HCT116 (cell line): ENCODE results near the gene CASK. TPM values are rescaled to one million over a fixed set of nuclear protein-coding genes. Genes with fewer than 3 reads are reported as not detected.

ENCODE experiments used
- ATAC-seq: fragments of 200-7000 bp; cut with Tn5 transposase; 2 replicates; pipeline ENCODE4 v1.9.1; 2020; ENCODE audit warnings: mild to moderate bottlenecking, moderate library complexity
- BruUV-seq: library from RNA; stranded (reverse); fragments of 400-500 nt; replicated peaks from 2 replicates; lab custom pipeline; 2021; lab: Mats Ljungman, UMichigan
- CTCF ChIA-PET: fragments of 300-600 bp; sonication (Branson Sonifier 250); formaldehyde crosslinking; loops from one replicate; lab custom pipeline; 2021; ENCODE audit warnings: antibody characterized with exemption; lab: Charles Lee
- POLR2A ChIA-PET: fragments of 300-600, 350-600 bp; sonication (Branson Sonifier 250); formaldehyde crosslinking; loops from one replicate; lab custom pipeline; 2021; ENCODE audit warnings: antibody characterized with exemption; lab: Charles Lee
- RAD21 ChIA-PET, 2 experiments: fragments of 300-600 bp; sonication (Branson Sonifier 250); formaldehyde crosslinking; loops; one replicate each; lab custom pipeline; 2023; ENCODE audit warnings: low total read pairs in 2 of 2; ENCODE audit not compliant: uncharacterized antibody in 2 of 2, unreplicated experiment in 2 of 2, low non-redundant PET in 1 of 2; lab: Charles Lee
- DNase-seq: peaks from one replicate; pipeline ENCODE4 v3.0.0-alpha.2; 2010; ENCODE audit warnings: low read depth, low spot score
- H2AFZ ChIP-seq: fragments of 200-600 bp; shearing (Covaris generic), sonication (generic); 2 replicates; pipeline ENCODE4 v1.6.1; 2017; ENCODE audit warnings: low read depth, mixed run types, mixed read lengths, antibody characterized with exemption, low read length; ENCODE audit not compliant: poor library complexity, severe bottlenecking
- H3K27ac ChIP-seq: 2 replicates; pipeline ENCODE4 v1.5.1; 2012; ENCODE audit warnings: low read depth, low read length
- H3K27me3 ChIP-seq: fragments of 200-600 bp; sonication (generic); 2 replicates; pipeline ENCODE4 v1.6.1; 2016; ENCODE audit warnings: mixed run types, low read length, mixed read lengths; ENCODE audit not compliant: insufficient read depth
- H3K36me3 ChIP-seq, 2 experiments: fragments of 200-500 bp in 1 of 2; fragments of 200-600 bp in 1 of 2; sonication (Bioruptor generic) in 1 of 2; sonication (generic) in 1 of 2; 2 replicates each; pipeline versions ENCODE4 v1.5.1 to v1.6.1; 2014 to 2016; ENCODE audit warnings: low read length in 2 of 2, inconsistent platforms in 1 of 2, mixed read lengths in 1 of 2, mixed run types in 1 of 2; ENCODE audit not compliant: insufficient read depth in 2 of 2, control insufficient read depth in 1 of 2
- H3K4me1 ChIP-seq, 2 experiments: fragments of 200-600 bp in 1 of 2; sonication (generic) in 1 of 2; 2 replicates each; pipeline versions ENCODE4 v1.5.1 to v1.6.1; 2012 to 2017; ENCODE audit warnings: low read length in 2 of 2, inconsistent platforms in 1 of 2, mild to moderate bottlenecking in 1 of 2, mixed read lengths in 1 of 2, mixed run types in 1 of 2, moderate library complexity in 1 of 2; ENCODE audit not compliant: insufficient read depth in 2 of 2, control insufficient read depth in 1 of 2
- H3K4me2 ChIP-seq: fragments of 200-600 bp; sonication (generic); 2 replicates; pipeline ENCODE4 v1.6.1; 2017; ENCODE audit warnings: mixed run types, low read length, mixed read lengths
- H3K4me3 ChIP-seq, 2 experiments: fragments of 200-600 bp in 1 of 2; sonication (generic) in 1 of 2; replicated peaks in 1 of 2; 2 replicates each; pipeline ENCODE4 v1.5.1; 2011 to 2016; ENCODE audit warnings: low read length in 2 of 2, control low read depth in 1 of 2, low read depth in 1 of 2, mild to moderate bottlenecking in 1 of 2, mixed read lengths in 1 of 2, mixed run types in 1 of 2
- H3K79me2 ChIP-seq: fragments of 200-600 bp; sonication (generic); 2 replicates; pipeline ENCODE4 v1.6.1; 2017; ENCODE audit warnings: mild to moderate bottlenecking, mixed run types, low read length, moderate library complexity, mixed read lengths; ENCODE audit not compliant: insufficient read depth
- H3K9ac ChIP-seq: fragments of 200-600 bp; sonication (generic); 2 replicates; pipeline ENCODE4 v1.6.1; 2016; ENCODE audit warnings: low read length, mixed read lengths
- H3K9me2 ChIP-seq: fragments of 200-600 bp; sonication (generic), shearing (Covaris generic); 2 replicates; pipeline ENCODE4 v1.6.1; 2017; ENCODE audit warnings: mixed run types, mild to moderate bottlenecking, moderate library complexity; ENCODE audit not compliant: insufficient read depth
- H3K9me3 ChIP-seq, 2 experiments: fragments of 200-500 bp in 1 of 2; fragments of 200-600 bp in 1 of 2; sonication (Bioruptor generic) in 1 of 2; sonication (generic) in 1 of 2; 2 replicates each; pipeline ENCODE4 v1.6.1; 2014 to 2017; ENCODE audit warnings: low read length in 2 of 2, mixed read lengths in 2 of 2, inconsistent platforms in 1 of 2, low read depth in 1 of 2, mild to moderate bottlenecking in 1 of 2, mixed run types in 1 of 2, moderate library complexity in 1 of 2; ENCODE audit not compliant: control insufficient read depth in 1 of 2, insufficient read depth in 1 of 2
- H4K20me1 ChIP-seq: fragments of 200-600 bp; sonication (generic), shearing (Covaris generic); 2 replicates; pipeline ENCODE4 v1.6.1; 2017; ENCODE audit warnings: mixed run types, mild to moderate bottlenecking, moderate library complexity; ENCODE audit not compliant: insufficient read depth
- CBX3 ChIP-seq: IDR thresholded peaks from 2 replicates; pipeline ENCODE4 v1.6.1; 2012; ENCODE audit warnings: low read depth
- EGR1 ChIP-seq: IDR thresholded peaks from 2 replicates; pipeline ENCODE4 v1.6.1; 2012; ENCODE audit warnings: low read depth
- ELF1 ChIP-seq: IDR thresholded peaks from 2 replicates; pipeline ENCODE4 v1.6.1; 2012; ENCODE audit warnings: low read depth, borderline replicate concordance
- EZH2 ChIP-seq: fragments of 200-600 bp; sonication (generic); IDR thresholded peaks from 2 replicates; pipeline ENCODE4 v1.6.1; 2017; ENCODE audit warnings: antibody characterized with exemption, mixed run types
- JUND ChIP-seq: IDR thresholded peaks from 2 replicates; pipeline ENCODE4 v1.6.1; 2012
- RAD21 ChIP-seq: IDR thresholded peaks from 2 replicates; pipeline ENCODE4 v1.6.1; 2012; ENCODE audit warnings: low read depth, mild to moderate bottlenecking
- SIN3A ChIP-seq: IDR thresholded peaks from 2 replicates; pipeline ENCODE4 v1.6.1; 2012; ENCODE audit warnings: low read depth
- SP1 ChIP-seq: IDR thresholded peaks from 2 replicates; pipeline ENCODE4 v1.6.1; 2012; ENCODE audit warnings: low read depth
- SRF ChIP-seq: IDR thresholded peaks from 2 replicates; pipeline ENCODE4 v1.6.1; 2012; ENCODE audit warnings: low read depth
- TCF7L2 ChIP-seq: IDR thresholded peaks from 2 replicates; pipeline ENCODE4 v1.7.0; 2011; ENCODE audit warnings: borderline replicate concordance, inconsistent platforms; ENCODE audit not compliant: insufficient read depth, insufficient read length; ENCODE audit errors: extremely low read depth
- YY1 ChIP-seq: IDR thresholded peaks from 2 replicates; pipeline ENCODE4 v1.6.1; 2011; ENCODE audit warnings: low read length, low read depth, moderate library complexity, mild to moderate bottlenecking; ENCODE audit not compliant: insufficient replicate concordance; ENCODE audit errors: extremely low read depth
- ZFX ChIP-seq: fragments of 450-650 bp; IDR thresholded peaks from 2 replicates; pipeline ENCODE4 v1.6.1; 2017
- ZNF274 ChIP-seq: fragments of 200-500 bp; sonication (Bioruptor generic); IDR thresholded peaks from 2 replicates; pipeline ENCODE4 v1.6.1; 2014; ENCODE audit warnings: mild to moderate bottlenecking, low read depth, low read length, inconsistent platforms
- intact Hi-C: fragments of 100-400 bp; cut with micrococcal nuclease; formaldehyde crosslinking; loops from 2 replicates; pipeline ENCODE4 v1.10.0; 2022
- total RNA-seq: library from RNA; stranded (reverse); gene quantifications from one replicate; pipeline ENCODE4 v1.2.1, GENCODE V29; 2021; ENCODE audit not compliant: unreplicated experiment
- TF ChIP-seq, protein P1 (sequence below): IDR thresholded peaks from 2 replicates; pipeline ENCODE4 v1.6.1; 2012; ENCODE audit warnings: low read depth
- TF ChIP-seq, protein P2 (sequence below): IDR thresholded peaks from 2 replicates; pipeline ENCODE4 v1.6.1; 2012
- TF ChIP-seq, protein P3 (sequence below), 3 experiments: fragments of 200-600 bp in 1 of 3; sonication (generic) in 1 of 3; IDR thresholded peaks in 2 of 3; conservative IDR thresholded peaks in 1 of 3; 2 replicates each; pipeline ENCODE4 v1.5.1; 2012 to 2017; ENCODE audit warnings: low read depth in 2 of 3, low read length in 2 of 3, antibody characterized with exemption in 1 of 3, borderline replicate concordance in 1 of 3, control low read depth in 1 of 3, mild to moderate bottlenecking in 1 of 3, mixed read lengths in 1 of 3, mixed run types in 1 of 3, moderate library complexity in 1 of 3; ENCODE audit not compliant: insufficient read depth in 1 of 3
- TF ChIP-seq, protein P4 (sequence below): IDR thresholded peaks from 2 replicates; pipeline ENCODE4 v1.6.1; 2012

Gene CASK
- total RNA-seq, 1 experiment from 2014 or later: 39.0 TPM

DNA sequence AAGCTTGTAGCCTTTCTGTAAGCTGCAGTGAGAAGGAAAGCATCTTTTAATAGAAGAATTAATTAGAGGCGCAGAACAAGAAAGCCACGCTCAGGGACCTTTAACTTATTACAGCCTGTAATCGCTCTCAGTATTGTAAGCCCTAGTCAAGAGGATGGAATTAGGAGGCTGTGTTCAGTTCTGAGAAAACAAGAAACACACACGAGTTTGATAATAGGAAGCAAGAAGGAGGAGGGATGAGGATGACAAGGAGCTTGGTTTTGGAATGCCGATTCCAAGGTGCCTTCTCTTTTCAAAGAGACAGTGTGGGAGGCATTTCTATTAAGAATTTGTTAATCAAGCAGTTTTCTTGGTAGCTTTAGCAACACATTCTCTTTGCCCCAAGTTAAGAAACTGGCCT, 406.9 kb downstream of the CASK start:
- Histone ChIP-seq H3K36me3 (no peaks in the 10 kb centered on the region), H4K20me1 (no peaks in the 10 kb centered on the region), H3K27me3 (no peaks in the 10 kb centered on the region), H3K9me3 (no peaks in the 10 kb centered on the region), H3K9ac (no peak overlapping the region), H3K27ac (no peak overlapping the region), H3K9me2 (no peaks in the 10 kb centered on the region), H3K4me3 (no peak overlapping the region), H3K4me2 (no peak overlapping the region), H3K4me1 (no peaks in the 10 kb centered on the region), H3K79me2 (no peaks in the 10 kb centered on the region), H2AFZ (no peak overlapping the region)
- DNase-seq (no peak), ATAC-seq (no peak)
- intact Hi-C loops: no loop called here
- CTCF ChIA-PET: no interaction called here
- POLR2A ChIA-PET: no interaction called here
- BruUV-seq: no TSS peak
- TF ChIP-seq, protein P1, sequence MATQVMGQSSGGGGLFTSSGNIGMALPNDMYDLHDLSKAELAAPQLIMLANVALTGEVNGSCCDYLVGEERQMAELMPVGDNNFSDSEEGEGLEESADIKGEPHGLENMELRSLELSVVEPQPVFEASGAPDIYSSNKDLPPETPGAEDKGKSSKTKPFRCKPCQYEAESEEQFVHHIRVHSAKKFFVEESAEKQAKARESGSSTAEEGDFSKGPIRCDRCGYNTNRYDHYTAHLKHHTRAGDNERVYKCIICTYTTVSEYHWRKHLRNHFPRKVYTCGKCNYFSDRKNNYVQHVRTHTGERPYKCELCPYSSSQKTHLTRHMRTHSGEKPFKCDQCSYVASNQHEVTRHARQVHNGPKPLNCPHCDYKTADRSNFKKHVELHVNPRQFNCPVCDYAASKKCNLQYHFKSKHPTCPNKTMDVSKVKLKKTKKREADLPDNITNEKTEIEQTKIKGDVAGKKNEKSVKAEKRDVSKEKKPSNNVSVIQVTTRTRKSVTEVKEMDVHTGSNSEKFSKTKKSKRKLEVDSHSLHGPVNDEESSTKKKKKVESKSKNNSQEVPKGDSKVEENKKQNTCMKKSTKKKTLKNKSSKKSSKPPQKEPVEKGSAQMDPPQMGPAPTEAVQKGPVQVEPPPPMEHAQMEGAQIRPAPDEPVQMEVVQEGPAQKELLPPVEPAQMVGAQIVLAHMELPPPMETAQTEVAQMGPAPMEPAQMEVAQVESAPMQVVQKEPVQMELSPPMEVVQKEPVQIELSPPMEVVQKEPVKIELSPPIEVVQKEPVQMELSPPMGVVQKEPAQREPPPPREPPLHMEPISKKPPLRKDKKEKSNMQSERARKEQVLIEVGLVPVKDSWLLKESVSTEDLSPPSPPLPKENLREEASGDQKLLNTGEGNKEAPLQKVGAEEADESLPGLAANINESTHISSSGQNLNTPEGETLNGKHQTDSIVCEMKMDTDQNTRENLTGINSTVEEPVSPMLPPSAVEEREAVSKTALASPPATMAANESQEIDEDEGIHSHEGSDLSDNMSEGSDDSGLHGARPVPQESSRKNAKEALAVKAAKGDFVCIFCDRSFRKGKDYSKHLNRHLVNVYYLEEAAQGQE: no peak
- TF ChIP-seq, protein P2, sequence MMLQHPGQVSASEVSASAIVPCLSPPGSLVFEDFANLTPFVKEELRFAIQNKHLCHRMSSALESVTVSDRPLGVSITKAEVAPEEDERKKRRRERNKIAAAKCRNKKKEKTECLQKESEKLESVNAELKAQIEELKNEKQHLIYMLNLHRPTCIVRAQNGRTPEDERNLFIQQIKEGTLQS: no peak
- TF ChIP-seq, protein P3, sequence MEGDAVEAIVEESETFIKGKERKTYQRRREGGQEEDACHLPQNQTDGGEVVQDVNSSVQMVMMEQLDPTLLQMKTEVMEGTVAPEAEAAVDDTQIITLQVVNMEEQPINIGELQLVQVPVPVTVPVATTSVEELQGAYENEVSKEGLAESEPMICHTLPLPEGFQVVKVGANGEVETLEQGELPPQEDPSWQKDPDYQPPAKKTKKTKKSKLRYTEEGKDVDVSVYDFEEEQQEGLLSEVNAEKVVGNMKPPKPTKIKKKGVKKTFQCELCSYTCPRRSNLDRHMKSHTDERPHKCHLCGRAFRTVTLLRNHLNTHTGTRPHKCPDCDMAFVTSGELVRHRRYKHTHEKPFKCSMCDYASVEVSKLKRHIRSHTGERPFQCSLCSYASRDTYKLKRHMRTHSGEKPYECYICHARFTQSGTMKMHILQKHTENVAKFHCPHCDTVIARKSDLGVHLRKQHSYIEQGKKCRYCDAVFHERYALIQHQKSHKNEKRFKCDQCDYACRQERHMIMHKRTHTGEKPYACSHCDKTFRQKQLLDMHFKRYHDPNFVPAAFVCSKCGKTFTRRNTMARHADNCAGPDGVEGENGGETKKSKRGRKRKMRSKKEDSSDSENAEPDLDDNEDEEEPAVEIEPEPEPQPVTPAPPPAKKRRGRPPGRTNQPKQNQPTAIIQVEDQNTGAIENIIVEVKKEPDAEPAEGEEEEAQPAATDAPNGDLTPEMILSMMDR (IDR thresholded peaks at IDR 0.05 in 2 of 3, conservative IDR thresholded peaks at IDR 0.05 in 1 of 3; ENCODE audit: borderline replicate concordance in 1 of 3, insufficient read depth in 1 of 3, low read depth in 2 of 3, low read length in 2 of 3): no peak
- TF ChIP-seq EGR1 (no peak), RAD21 (no peak), JUND (no peak), ZNF274 (no peak), SIN3A (no peak), EZH2 (no peak), ZFX (no peak), TCF7L2 (no peak), ELF1 (no peak), YY1 (no peak), SP1 (no peak), CBX3 (no peak), SRF (no peak)
- TF ChIP-seq, protein P4, sequence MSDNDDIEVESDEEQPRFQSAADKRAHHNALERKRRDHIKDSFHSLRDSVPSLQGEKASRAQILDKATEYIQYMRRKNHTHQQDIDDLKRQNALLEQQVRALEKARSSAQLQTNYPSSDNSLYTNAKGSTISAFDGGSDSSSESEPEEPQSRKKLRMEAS: no peak
- RAD21 ChIA-PET: no interaction called here
